Neural progenitor cell (in vitro differentiated cells): ENCODE data around the gene FBXL17. TPM values are rescaled to one million over a fixed set of nuclear protein-coding genes. Genes with fewer than 3 reads are reported as not detected.

Source experiments
- DNase-seq: peaks from one replicate; pipeline ENCODE4 v3.0.0-alpha.2; 2016; ENCODE audit warnings: low spot score
- H2AFZ ChIP-seq: fragments of 200-600 bp; sonication (generic); replicated peaks from 2 replicates; pipeline ENCODE4 v1.6.1; 2016; ENCODE audit warnings: antibody characterized with exemption
- H3F3A ChIP-seq: fragments of 200-600 bp; sonication (generic); 2 replicates; pipeline ENCODE4 v1.6.1; 2016; ENCODE audit warnings: antibody characterized with exemption, low read depth
- H3K27ac ChIP-seq: fragments of 200-600 bp; sonication (generic); 2 replicates; pipeline ENCODE4 v1.5.1; 2016; ENCODE audit warnings: mild to moderate bottlenecking
- H3K27me3 ChIP-seq: fragments of 200-600 bp; sonication (generic); 2 replicates; pipeline ENCODE4 v1.6.1; 2016; ENCODE audit warnings: mild to moderate bottlenecking, moderate library complexity
- H3K36me3 ChIP-seq: fragments of 200-600 bp; sonication (generic); 2 replicates; pipeline ENCODE4 v1.5.1; 2016
- H3K4me1 ChIP-seq: fragments of 200-600 bp; sonication (generic); 2 replicates; pipeline ENCODE4 v1.6.1; 2016; ENCODE audit warnings: mixed run types
- H3K4me2 ChIP-seq: fragments of 200-600 bp; sonication (generic); 2 replicates; pipeline ENCODE4 v1.6.1; 2016
- H3K4me3 ChIP-seq: fragments of 200-600 bp; sonication (generic); 2 replicates; pipeline ENCODE4 v1.5.1; 2016
- H3K79me2 ChIP-seq: fragments of 200-600 bp; sonication (generic); 2 replicates; pipeline ENCODE4 v1.6.1; 2016; ENCODE audit warnings: low read depth
- H3K9ac ChIP-seq: fragments of 200-600 bp; sonication (generic); 2 replicates; pipeline ENCODE4 v1.6.1; 2016
- H3K9me3 ChIP-seq: fragments of 200-600 bp; sonication (generic); 2 replicates; pipeline ENCODE4 v1.5.1; 2016; ENCODE audit warnings: low read depth
- H4K20me1 ChIP-seq: fragments of 200-600 bp; sonication (generic); 2 replicates; pipeline ENCODE4 v1.6.1; 2016; ENCODE audit warnings: low read depth
- H3K27ac Mint-ChIP-seq: 3 replicates; pipeline ENCODE4 v1.8.0; 2021; ENCODE audit warnings: mixed read lengths
- H3K27me3 Mint-ChIP-seq: 2 replicates; pipeline ENCODE4 v1.8.0; 2022; ENCODE audit warnings: low read depth, mild to moderate bottlenecking, inconsistent platforms, moderate library complexity, mixed read lengths; ENCODE audit not compliant: insufficient read depth
- H3K36me3 Mint-ChIP-seq: 3 replicates; pipeline ENCODE4 v1.8.0; 2021; ENCODE audit warnings: mixed read lengths
- H3K4me1 Mint-ChIP-seq: 3 replicates; pipeline ENCODE4 v1.8.0; 2021; ENCODE audit warnings: mixed read lengths
- H3K4me3 Mint-ChIP-seq: 3 replicates; pipeline ENCODE4 v1.8.0; 2021; ENCODE audit warnings: mild to moderate bottlenecking, moderate library complexity, mixed read lengths
- H3K9me3 Mint-ChIP-seq: 3 replicates; pipeline ENCODE4 v1.8.0; 2020; ENCODE audit warnings: mixed read lengths
- CTCF ChIP-seq: fragments of 200-600 bp; sonication (generic); IDR thresholded peaks from 2 replicates; pipeline ENCODE4 v1.5.1; 2017; ENCODE audit warnings: antibody characterized with exemption, mild to moderate bottlenecking
- EZH2 ChIP-seq: fragments of 200-600 bp; sonication (generic); IDR thresholded peaks from 2 replicates; pipeline ENCODE4 v1.6.1; 2017; ENCODE audit warnings: antibody characterized with exemption, mild to moderate bottlenecking, moderate library complexity
- EZH2phosphoT487 ChIP-seq: fragments of 200-600 bp; sonication (generic); IDR thresholded peaks from 2 replicates; pipeline ENCODE4 v1.6.1; 2017; ENCODE audit warnings: antibody characterized with exemption
- total RNA-seq: library from RNA; depleted of rRNA; stranded (reverse); fragments of >200 nt; gene quantifications from 2 replicates; pipeline ENCODE4 v1.2.3, GENCODE V29; 2015; ENCODE audit warnings: low replicate concordance

FBXL17 gene
- total RNA-seq, 1 donor from 2014 or later, result 7.6 TPM

GRCh38 chr5:107817436-107817835 is 564.5 kb downstream of the FBXL17 start:
- Histone ChIP-seq H3K4me1 (peaks cover 23% of the 10 kb centered on the region), H3K4me2 (no peak overlapping the region), H4K20me1 (no peaks in the 10 kb centered on the region), H3K4me3 (no peak overlapping the region), H3K9me3 (peaks cover 8% of the 10 kb centered on the region), H3K27me3 (no peaks in the 10 kb centered on the region), H3K79me2 (no peaks in the 10 kb centered on the region), H3K9ac (no peak overlapping the region), H2AFZ (no peak overlapping the region), H3K36me3 (no peaks in the 10 kb centered on the region), H3F3A (peaks cover 15% of the 10 kb centered on the region), H3K27ac (no peak overlapping the region)
- no peak for DNase-seq
- Mint-ChIP-seq H3K4me3 (no peak overlapping the region), H3K9me3 (peaks cover 14% of the 10 kb centered on the region), H3K36me3 (no peaks in the 10 kb centered on the region), H3K27ac (no peak overlapping the region), H3K4me1 (peaks cover 8% of the 10 kb centered on the region), H3K27me3 (peaks cover 8% of the 10 kb centered on the region)
- no peak for TF ChIP-seq CTCF
- no peak for TF ChIP-seq EZH2phosphoT487
- TF ChIP-seq EZH2, result no peak

GRCh38 chr5:107815109-107815508 is 566.8 kb downstream of the FBXL17 start:
- peaks cover 10% of the 10 kb centered on the region for H3K9me3 Mint-ChIP-seq
- DNase-seq, result no peak

GRCh38 chr5:107814183-107814827 is 567.6 kb downstream of the FBXL17 start:
- Histone ChIP-seq H3K4me1 (peaks cover 54% of the 10 kb centered on the region), H3K36me3 (no peaks in the 10 kb centered on the region), H3K9me3 (peaks cover 8% of the 10 kb centered on the region), H3K4me2 (no peak overlapping the region), H3K27me3 (no peaks in the 10 kb centered on the region), H3K79me2 (no peaks in the 10 kb centered on the region), H3K4me3 (no peak overlapping the region), H3F3A (peaks cover 28% of the 10 kb centered on the region), H3K9ac (no peak overlapping the region), H3K27ac (peak overlapping the region; percentile 30), H2AFZ (no peak overlapping the region), H4K20me1 (no peaks in the 10 kb centered on the region)
- Mint-ChIP-seq H3K4me3 (no peak overlapping the region), H3K27ac (no peak overlapping the region), H3K27me3 (peaks cover 11% of the 10 kb centered on the region), H3K9me3 (peaks cover 10% of the 10 kb centered on the region), H3K36me3 (no peaks in the 10 kb centered on the region), H3K4me1 (peaks cover 28% of the 10 kb centered on the region)
- TF ChIP-seq EZH2, result no peak
- no peak for TF ChIP-seq EZH2phosphoT487
- TF ChIP-seq CTCF, result no peak
- DNase-seq, result no peak

More at GRCh38 chr5:107815109-107815508, 566.8 kb downstream of the FBXL17 start:
- TF ChIP-seq EZH2, result no peak
- TF ChIP-seq CTCF, result no peak
- TF ChIP-seq EZH2phosphoT487, result no peak
- Histone ChIP-seq H3K9ac (no peak overlapping the region), H3K9me3 (peaks cover 8% of the 10 kb centered on the region), H3K27ac (peak overlapping the region; percentile 30), H3F3A (peaks cover 20% of the 10 kb centered on the region), H3K4me3 (no peak overlapping the region), H4K20me1 (no peaks in the 10 kb centered on the region), H3K4me2 (no peak overlapping the region), H3K79me2 (no peaks in the 10 kb centered on the region), H2AFZ (no peak overlapping the region), H3K4me1 (peaks cover 46% of the 10 kb centered on the region), H3K36me3 (no peaks in the 10 kb centered on the region), H3K27me3 (no peaks in the 10 kb centered on the region)
- Mint-ChIP-seq H3K36me3 (no peaks in the 10 kb centered on the region), H3K4me1 (peaks cover 20% of the 10 kb centered on the region), H3K27ac (peak overlapping the region; percentile 74), H3K4me3 (no peak overlapping the region), H3K27me3 (peaks cover 11% of the 10 kb centered on the region)
